ENCODE data around the gene PIK3R6.
A peak's percentile ranks its signal among the peaks of the same experiment; 100 is the strongest.
"Not testable (repeated sequence)": the region's sequence is repeated elsewhere in the genome, so short reads cannot be mapped to it uniquely, and the experiment has no call there.

Gene PIK3R6

DNA sequence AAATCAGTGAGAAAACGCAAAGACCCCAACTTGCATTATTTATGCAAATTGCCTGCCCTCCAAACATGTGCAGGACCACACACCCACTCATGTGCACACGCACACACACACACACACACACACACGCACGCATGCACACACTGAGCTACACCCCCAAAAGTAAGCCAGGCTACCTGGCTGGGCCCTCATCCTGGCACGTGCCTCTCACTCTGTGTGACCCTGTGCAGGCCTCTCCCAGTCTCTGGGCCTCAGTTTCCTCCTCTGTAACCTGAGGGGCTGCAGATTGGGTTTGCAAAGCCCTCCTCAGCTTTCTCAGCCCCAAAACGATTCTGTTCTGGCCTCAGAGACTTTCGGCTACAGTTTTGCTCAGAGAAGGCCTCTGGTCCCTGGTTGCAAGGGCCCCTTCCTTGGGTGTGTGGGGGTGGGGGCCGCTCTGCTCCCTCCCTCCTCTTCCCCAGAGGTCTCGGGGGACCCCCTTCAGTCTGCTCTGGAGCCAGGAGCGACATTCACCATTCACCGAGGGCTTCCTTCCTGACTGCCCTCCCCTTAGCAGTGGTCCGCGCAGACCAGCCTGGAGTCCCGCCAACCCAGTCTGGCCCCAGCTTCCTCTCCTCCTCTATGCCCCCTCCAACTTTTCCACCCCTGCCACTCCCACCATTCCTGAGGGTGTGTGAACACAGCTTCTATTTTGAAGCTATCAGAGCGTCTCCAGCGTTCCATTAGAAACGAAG is 5.4 kb upstream of the PIK3R6 start:
- no peak for DNase-seq

GRCh38 chr17:8872036-8872704 is 4.7 kb upstream of the PIK3R6 start:
- no peak for DNase-seq

GRCh38 chr17:8871081-8871581 is 3.7 kb upstream of the PIK3R6 start:
- DNase-seq: no peak

GRCh38 chr17:8870406-8871040 is 3.0 kb upstream of the PIK3R6 start:
- no peak for DNase-seq

DNA sequence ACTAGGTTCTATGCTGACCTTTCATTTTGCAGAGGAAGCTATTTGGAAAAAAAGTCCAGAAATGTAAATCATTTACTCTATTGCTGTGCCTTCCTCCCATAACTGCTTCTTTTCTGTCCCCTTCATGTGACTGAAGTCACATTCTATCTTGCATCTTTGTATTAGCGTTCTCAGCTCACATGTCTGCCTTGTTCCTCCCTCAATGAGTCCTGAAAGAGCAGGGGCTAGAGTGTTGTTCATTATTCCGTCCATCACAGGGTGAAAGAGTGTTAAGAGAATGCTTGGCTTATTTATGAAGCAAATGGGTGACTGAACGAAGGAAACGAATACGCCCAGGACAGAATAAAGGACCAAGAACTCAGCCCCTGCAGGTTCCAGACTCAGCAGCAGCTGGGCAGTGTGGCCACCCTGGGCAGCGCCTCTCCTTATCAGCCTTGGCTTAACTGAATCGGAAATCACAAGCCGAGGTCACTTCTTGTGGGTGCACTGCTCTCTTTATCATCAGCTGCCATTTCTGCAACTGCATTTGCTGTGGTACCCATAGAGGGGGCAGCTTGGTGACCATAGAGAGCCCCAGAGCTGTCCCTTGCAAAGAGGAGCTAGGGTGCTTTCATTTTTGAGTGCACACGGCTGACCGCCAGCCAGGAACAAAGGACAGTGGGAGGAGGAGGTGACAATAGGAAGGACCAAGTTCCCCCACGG is 1.8 kb upstream of the PIK3R6 start:
- peak; percentile 46 for DNase-seq

DNA sequence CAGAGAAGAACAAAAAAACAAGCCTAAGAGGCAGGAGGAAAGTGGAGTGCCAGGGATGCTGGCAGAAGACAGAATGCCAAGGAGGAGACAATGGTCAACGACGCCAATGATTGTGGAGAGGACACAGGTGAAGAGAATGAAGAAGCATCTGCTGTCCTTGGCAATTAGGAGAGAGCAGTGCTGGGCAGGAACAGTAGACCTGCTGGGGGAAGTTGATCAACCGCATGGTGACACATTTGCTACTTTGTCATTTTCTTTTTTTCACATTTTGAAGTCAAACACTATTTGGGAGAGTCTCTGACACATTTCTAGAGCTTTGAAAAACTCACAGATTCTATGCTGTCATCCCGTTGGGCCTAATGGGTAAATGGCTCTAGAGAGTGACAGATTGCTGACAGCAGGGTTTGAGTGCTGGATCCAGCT is 1.1 kb upstream of the PIK3R6 start:
- peak; percentile 13 for DNase-seq

GRCh38 chr17:8868092-8868491 is 618 bp upstream of the PIK3R6 start:
- no peak for DNase-seq

DNA sequence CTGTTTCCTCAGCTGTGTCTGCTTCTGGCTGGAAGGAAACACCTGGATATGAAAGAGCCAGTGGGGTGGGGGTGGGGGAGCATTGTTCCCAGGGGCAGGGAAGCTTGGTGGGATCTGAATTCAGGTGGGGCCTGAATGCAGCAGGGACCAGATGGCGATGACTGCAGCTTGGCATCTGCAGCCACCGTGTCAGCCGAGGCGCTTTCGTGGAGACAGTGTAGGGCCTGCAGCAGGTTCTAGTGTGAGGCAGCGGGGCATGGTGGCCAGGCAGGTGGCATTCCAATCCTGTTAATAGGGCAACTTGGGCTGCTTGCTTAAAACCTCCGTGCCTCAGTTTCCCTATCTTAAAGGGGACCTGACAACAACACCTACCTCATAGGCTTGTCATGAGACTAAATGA is 1.7 kb downstream of the PIK3R6 start:
- no peak for DNase-seq

DNA sequence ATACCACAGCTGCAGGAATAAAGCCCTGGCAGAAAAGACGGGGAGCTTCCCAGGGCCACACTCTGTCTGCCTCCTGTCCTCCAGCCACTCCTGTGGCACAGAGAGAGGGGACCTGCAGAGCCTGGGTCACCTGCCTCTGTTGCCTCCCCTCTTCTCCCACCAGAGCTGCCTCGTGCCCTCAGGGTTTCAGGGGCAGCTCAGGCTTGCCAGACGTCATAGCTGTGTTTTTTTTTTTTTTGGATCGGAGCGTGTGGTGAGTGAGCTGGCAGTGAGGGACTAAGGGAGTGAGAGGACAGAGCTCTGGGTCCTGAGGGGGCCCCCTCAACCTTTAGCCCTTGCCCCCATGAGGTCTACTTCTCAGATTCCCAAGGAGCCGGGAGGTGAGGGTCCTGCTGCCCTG is 2.1 kb downstream of the PIK3R6 start:
- DNase-seq: no peak

DNA sequence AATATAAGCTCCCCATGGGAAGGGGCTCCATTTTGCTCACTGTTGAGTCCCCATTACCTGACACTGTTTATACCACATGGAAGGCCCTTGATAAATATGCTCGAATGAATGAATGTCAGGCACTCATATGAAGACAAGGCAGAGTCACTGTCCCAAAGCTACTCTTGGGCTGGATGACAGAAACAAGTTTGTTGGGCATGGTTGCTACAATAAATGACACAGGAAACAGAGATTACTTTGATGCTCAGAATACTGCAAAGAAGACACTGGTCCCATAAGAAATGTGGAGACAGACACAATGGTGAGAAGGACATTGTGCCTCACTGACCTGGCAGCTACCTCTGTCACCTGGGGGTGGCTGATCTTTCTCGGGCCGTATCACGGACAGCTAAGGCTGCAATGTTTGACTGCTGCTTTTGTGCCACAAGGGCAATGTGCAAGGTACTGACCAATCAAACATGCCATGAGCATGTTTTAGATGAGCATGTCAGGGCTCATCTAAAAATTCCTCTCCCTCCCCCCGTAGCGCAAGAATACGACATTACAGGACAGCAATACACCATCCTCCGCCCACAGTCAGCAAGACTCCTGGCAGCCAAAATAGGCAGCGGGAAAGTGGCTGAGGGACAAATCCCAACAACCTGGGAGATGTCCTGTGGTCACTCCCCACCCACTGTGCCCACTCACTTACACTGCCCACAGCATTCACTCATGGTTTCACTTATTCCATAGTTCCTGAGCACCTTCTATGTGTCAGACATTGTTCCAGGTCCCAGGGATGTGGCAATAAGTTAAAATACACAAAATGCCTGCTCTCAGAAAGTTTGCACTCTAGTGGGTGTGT is 5.0 kb downstream of the PIK3R6 start:
- DNase-seq: no peak

DNA sequence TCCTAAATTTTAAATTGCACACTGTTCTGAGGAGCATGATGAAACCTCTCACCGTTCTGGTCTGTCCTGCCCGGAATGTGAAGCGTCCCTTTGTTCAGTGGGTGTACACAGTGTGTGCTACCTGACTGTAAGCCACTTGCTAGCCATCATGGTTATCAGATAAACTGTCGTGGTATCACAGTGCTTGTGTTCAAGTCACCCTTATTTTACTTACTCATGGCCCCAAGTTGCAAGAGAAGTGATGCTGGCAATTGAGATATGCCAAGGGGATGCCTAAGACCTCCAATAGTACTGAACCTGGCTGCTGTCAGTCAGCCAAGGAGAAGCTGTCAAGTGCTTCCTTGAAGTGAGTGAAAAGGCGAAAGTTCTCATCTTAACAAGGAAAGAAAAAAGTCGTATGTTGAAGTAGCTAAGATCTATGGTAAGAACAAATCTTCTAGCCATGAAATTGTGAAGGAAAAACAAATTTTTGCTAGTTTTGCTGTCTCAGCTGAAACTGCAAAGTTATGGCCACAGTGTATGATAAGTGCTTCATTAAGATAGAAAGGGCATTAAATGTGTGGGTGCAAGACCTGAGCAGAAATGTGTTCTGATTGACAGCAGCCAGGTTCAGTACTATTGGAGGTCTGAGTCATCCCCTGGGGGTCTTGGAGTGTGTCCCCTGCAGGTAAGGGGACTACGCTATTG is 5.8 kb downstream of the PIK3R6 start:
- DNase-seq: no peak

- DNase-seq: no peak
Observed at GRCh38 chr17:8859804-8860430, 7.6 kb downstream of the PIK3R6 start.

GRCh38 chr17:8859027-8859803 is 8.3 kb downstream of the PIK3R6 start:
- peak; percentile 48 for DNase-seq

DNA sequence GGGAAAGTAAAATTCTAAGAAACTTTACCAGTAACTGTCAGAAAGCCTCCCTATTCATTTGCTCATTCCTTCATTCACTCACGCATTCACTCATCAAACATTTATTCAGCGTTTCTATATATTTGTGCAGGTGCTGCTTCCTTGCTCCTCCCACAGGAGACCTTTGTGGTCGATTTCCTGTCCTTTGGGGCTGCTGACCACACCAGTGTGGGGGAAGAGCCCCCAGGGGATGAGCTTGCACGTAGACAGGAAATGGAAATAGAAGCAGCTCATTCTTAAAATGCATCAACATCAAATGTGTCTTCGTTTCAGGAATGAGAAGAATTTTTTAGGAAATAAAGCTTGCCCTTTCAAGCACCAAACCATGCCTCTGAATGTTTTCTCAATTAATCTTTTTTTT is 9.6 kb downstream of the PIK3R6 start:
- peak; percentile 48 for DNase-seq

DNA sequence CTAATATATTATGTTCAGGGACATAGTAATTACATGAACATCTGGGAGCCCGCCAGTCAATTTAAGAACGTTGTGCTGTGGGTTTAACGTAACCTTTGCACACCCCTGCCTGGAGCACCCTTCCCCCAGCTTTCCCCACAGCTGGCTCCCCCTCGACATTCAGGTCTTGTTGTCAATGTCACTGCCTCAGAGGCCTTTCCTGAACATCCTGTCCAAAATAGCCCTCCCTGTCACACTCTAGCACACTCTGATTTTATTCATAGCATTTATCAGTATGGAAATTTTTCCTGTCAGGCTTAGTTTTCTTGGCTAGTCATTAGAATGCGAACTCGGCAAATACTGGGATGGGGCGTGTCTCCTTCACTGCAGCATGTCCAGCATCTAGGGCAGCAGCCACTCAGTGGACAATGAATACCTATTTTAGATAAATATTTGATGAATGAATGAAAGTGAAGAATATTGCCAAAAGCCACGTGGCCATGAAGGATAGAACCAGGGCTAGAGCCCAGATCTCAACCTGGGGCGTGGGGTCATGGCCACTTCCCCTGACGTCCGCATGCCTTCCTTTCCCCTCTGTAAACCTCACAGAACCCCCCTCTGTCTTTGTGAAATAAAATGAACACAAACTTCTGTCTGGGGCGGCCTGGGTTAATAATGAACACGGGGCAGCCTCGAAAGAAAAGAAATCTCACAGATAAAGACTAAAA is 10.5 kb downstream of the PIK3R6 start:
- DNase-seq: peak; percentile 21

DNA sequence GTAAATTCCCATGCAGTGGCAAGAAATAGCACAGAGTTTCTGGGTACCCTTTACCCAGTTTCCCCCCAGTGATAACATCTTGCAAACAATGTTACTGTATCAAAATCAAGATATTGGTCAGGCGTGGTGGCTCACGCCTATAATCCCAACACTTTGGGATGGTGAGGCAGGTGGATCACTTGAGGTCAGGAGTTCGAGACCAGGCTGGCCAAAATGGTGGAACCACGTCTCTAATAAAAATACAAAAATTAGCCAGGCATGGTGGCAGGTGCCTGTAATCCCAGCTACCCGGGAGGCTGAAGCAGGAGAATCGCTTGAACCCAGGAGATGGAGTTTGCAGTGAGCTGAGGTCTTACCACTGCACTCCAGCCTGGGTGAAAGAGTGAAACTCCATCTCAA is 11.3 kb downstream of the PIK3R6 start:
- not testable (repeated sequence) for DNase-seq

DNA sequence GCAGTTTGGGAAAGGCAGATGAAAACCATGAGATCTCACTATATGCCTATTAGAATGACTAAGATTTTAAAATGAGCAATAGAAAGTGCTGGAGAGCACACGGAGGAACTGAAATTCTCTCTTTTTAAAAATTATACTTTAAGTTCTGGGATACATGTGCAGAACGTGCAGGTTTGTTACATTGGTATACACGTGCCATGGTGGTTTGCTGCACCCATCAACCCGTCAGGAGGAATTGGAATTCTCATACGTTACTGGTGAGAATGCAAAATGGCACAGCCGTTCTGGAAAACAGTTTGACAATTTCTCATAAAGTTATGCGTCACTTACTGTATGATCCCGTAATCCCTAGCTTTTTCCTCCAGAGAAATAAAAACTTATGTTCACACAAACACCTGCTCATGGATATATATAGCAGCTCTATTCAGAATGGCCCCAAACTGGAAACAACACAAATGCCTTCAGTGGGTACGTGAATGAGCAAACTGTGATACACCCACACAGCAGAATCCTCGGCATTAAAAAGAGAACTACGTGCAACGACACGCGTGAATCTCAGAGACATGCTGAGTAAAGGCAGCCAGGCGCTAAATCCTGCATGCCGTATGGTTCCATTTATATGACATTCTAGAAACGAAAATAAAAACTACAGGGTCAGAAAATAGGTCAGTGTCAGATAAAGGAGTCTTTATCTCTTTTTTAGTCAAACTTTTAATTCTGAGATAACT is 11.8 kb downstream of the PIK3R6 start:
- DNase-seq: peak; percentile 47

GRCh38 chr17:8851600-8851999 is 15.9 kb downstream of the PIK3R6 start:
- no peak for DNase-seq

Data from activated effector memory CD4-positive, alpha-beta T cell treated with anti-CD3 and anti-CD28 coated beads, Interleukin-2, amount 50 U/mL, for 16 hours (primary cell).